ENCODE results near the gene DNAJA3.

Gene DNAJA3

DNA sequence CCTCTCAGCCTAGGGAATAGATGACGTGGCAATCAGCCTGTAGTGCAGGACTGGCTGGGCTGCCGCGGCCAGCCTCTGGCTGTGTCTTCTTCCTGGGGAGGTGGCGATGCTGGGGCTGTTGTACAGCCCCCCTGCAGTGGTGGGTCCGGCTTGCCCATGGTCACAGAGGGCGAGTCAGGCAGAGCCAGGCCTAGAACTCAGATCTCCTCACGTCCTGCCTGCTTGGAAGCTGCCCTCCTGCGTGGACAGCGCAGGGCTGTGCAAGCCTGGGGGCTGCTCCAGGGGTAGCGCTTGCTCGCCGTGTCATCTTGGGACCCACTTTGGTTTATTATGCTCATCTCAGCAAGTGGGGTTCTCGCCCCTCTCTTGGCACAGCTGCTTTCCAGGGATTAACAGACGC is 29.4 kb downstream of the DNAJA3 start:
- Histone ChIP-seq H3K79me2 (ENCODE audit: insufficient read depth, low read length) (no peaks in the 10 kb centered on the region), H3K9ac (ENCODE audit: low read length) (no peak overlapping the region), H3K9me2 (replicated peaks; ENCODE audit: insufficient read depth, low read length) (no peaks in the 10 kb centered on the region), H3K9me3 (ENCODE audit: insufficient read depth, low read length) (no peaks in the 10 kb centered on the region), H3K4me3 (ENCODE audit: insufficient read depth, low read length, poor library complexity, severe bottlenecking) (no peak overlapping the region), H3K27me3 (ENCODE audit: low read length) (no peaks in the 10 kb centered on the region), H3F3A (ENCODE audit: insufficient read depth) (peaks cover 12% of the 10 kb centered on the region), H4K20me1 (ENCODE audit: low read depth, low read length) (no peaks in the 10 kb centered on the region), H3K27ac (ENCODE audit: low read depth, low read length) (no peak overlapping the region), H3K4me2 (ENCODE audit: low read depth, low read length, poor library complexity, severe bottlenecking) (no peak overlapping the region), H3K36me3 (ENCODE audit: low read length) (peaks cover 7% of the 10 kb centered on the region; the same call in 1 of the 2 replicates), H2AFZ (ENCODE audit: low read depth, low read length, severe bottlenecking) (no peak overlapping the region)
- TF ChIP-seq EZH2phosphoT487 (conservative IDR thresholded peaks at IDR 0.05; ENCODE audit: low read length) (no peak), CTCF (IDR thresholded peaks at IDR 0.05; ENCODE audit: insufficient read depth, low read length, poor library complexity, severe bottlenecking) (no peak)

- Histone ChIP-seq H3K9me2 (replicated peaks; ENCODE audit: insufficient read depth, low read length) (no peaks in the 10 kb centered on the region), H3K79me2 (ENCODE audit: insufficient read depth, low read length) (no peaks in the 10 kb centered on the region), H3K27ac (ENCODE audit: low read depth, low read length) (no peak overlapping the region), H3K4me2 (ENCODE audit: low read depth, low read length, poor library complexity, severe bottlenecking) (no peak overlapping the region), H3K36me3 (ENCODE audit: low read length) (peaks cover 9% of the 10 kb centered on the region; the same call in 1 of the 2 replicates), H3F3A (ENCODE audit: insufficient read depth) (peaks cover 14% of the 10 kb centered on the region), H4K20me1 (ENCODE audit: low read depth, low read length) (no peaks in the 10 kb centered on the region), H3K27me3 (ENCODE audit: low read length) (no peaks in the 10 kb centered on the region), H3K9me3 (ENCODE audit: insufficient read depth, low read length) (no peaks in the 10 kb centered on the region), H3K9ac (ENCODE audit: low read length) (no peak overlapping the region), H2AFZ (ENCODE audit: low read depth, low read length, severe bottlenecking) (no peak overlapping the region), H3K4me3 (ENCODE audit: insufficient read depth, low read length, poor library complexity, severe bottlenecking) (no peak overlapping the region)
- TF ChIP-seq CTCF (IDR thresholded peaks at IDR 0.05; ENCODE audit: insufficient read depth, low read length, poor library complexity, severe bottlenecking) (no peak), EZH2phosphoT487 (conservative IDR thresholded peaks at IDR 0.05; ENCODE audit: low read length) (no peak)
Observed at GRCh38 chr16:4455951-4456350, 30.3 kb downstream of the DNAJA3 start.

GRCh38 chr16:4460936-4461249 is 35.2 kb downstream of the DNAJA3 start:
- TF ChIP-seq EZH2phosphoT487 (conservative IDR thresholded peaks at IDR 0.05; ENCODE audit: low read length) (no peak), CTCF (IDR thresholded peaks at IDR 0.05; ENCODE audit: insufficient read depth, low read length, poor library complexity, severe bottlenecking) (no peak)
- H3K27me3 ChIP-seq (ENCODE audit: low read length): no peaks in the 10 kb centered on the region
- H2AFZ ChIP-seq (ENCODE audit: low read depth, low read length, severe bottlenecking): no peak overlapping the region
- H3K36me3 ChIP-seq (ENCODE audit: low read length): peaks cover 9% of the 10 kb centered on the region; the same call in 1 of the 2 replicates
- H3K9me3 ChIP-seq (ENCODE audit: insufficient read depth, low read length): no peaks in the 10 kb centered on the region
- no peak overlapping the region for H3K4me2 ChIP-seq (ENCODE audit: low read depth, low read length, poor library complexity, severe bottlenecking)
- H3K9me2 ChIP-seq (replicated peaks; ENCODE audit: insufficient read depth, low read length): no peaks in the 10 kb centered on the region
- H4K20me1 ChIP-seq (ENCODE audit: low read depth, low read length): no peaks in the 10 kb centered on the region
- H3K9ac ChIP-seq (ENCODE audit: low read length): no peak overlapping the region
- H3K4me3 ChIP-seq (ENCODE audit: insufficient read depth, low read length, poor library complexity, severe bottlenecking): no peak overlapping the region
- H3K27ac ChIP-seq (ENCODE audit: low read depth, low read length): no peak overlapping the region
- peaks cover 16% of the 10 kb centered on the region for H3F3A ChIP-seq (ENCODE audit: insufficient read depth)
- H3K79me2 ChIP-seq (ENCODE audit: insufficient read depth, low read length): no peaks in the 10 kb centered on the region
